NCI-H2081 (cell line): ENCODE results near the gene SV2C.

Experiments used
- DNase-seq, 2 experiments: peaks; one replicate each; lab custom pipeline; 2025; lab: John Stamatoyannopoulos, UW

SV2C gene

DNA sequence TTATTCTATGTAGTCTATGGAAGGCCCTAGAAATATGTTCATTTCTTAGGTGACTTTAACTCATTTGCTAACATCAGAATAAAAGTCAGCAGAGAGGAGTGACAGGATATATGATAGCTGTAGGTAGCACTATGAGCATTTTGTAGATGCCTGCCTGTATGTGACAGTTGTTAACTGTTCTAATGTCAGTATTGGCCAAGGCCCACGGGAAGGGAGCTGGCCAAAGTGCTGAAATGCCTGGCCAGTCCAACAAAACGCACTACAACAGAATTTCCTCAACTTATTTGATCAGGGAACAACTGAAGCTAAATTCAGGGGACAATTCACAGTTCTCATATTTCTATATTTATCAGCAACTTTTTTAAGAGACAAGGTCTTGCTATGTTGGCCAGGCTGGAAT lies 20.8 kb downstream of the SV2C start:
- DNase-seq = no peak

DNA sequence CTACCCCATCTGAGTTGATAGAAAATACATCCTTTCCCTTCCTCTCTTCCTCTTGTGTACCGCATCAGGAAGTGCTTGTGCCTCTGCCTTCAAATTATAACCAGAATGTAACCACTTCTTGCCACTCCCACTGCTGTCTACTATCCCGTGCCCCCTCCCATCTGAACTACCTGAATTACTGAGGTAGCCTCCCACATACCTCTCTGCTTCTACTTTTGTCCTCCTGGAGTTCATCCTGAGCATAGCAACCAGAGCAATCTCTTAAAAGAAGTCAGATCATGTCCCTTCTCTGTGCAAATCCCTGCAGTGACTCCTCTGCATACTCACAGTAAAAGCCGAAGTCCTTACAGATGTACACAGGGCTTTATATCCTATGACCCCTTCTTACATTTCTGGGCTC lies 23.0 kb downstream of the SV2C start:
- no peak for DNase-seq

DNA sequence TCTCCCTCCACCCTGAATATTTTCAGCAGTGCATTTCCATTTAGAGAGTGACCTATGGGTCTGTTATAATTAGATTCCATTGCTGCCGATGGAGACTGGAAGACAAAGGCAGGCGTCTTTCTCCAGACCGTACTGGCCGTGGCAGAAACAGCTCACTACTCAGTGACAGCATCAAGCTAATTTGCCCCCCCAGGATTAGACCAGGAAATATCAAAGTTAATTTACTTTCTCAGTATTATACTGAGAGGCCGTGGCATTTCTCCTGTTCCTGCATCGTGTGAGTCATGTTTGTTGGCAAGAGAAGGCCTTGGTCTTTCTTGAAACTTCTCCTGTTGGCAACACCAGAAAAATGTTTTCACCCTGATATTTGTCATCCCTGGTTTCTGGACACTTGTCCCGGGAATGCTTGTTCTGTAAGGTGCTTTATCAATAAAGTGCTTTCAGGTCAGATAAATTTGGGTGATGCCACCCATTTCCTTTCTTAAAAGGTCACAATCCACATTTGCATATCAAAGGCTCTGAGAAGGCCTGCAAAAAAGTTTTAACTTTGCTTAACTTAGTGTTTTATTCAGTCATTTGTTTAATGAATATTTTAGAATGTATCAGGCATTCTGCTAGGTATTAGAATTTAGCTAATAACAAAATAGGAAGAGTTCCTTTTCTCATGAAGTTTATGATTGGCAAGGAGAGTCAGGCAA lies 28.4 kb downstream of the SV2C start:
- no peak for DNase-seq

DNA sequence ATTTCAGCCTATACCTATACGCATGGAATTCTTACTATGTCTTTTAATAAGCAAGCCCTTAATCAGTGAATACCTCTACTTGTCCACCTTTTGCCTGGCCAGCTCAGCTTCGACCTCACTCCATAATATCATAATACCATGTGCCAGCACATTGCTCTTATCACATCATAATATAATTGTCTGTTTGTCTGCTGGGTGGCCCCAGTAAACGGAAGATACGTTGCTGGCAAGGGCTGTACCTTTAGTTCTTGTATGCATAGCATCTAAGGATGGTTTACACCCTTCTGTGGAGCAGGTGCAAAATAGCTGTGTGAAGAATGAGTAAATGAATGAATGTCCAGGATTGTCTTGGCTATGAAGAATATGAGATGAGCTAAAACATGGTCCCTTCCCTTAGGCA lies 29.9 kb downstream of the SV2C start:
- no peak for DNase-seq

DNA sequence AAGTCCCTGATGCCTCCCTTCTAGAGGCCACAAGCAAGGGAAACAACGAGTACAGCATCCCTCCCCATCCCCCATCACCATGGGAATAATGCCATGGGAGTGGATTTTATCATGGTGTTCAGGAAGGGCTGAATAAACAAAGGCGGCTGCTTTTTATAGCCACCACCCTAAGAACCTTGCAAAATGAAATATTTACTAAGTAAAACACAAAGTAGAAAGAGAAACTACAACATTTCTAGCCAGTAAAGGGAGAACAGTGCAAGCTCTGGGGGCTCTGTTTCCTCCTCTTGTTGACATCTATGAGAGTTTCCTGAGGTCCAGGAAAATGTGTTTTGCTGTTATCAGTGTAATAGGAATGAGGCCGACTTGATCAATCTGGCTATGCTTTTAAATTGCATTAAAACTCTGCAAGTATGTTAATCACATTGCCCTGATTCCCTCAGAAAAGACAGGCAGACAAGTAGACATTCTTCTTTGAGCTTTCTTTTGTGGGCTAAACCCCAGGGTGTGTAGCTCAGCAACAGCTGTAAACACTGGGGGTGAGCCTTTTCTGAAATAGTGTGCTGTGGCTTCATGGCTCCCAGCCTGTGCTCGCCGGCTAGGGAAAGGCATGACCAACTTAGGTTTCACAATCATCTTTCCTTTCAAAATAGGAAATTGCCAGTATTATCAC lies 31.1 kb downstream of the SV2C start:
- no peak for DNase-seq

DNA sequence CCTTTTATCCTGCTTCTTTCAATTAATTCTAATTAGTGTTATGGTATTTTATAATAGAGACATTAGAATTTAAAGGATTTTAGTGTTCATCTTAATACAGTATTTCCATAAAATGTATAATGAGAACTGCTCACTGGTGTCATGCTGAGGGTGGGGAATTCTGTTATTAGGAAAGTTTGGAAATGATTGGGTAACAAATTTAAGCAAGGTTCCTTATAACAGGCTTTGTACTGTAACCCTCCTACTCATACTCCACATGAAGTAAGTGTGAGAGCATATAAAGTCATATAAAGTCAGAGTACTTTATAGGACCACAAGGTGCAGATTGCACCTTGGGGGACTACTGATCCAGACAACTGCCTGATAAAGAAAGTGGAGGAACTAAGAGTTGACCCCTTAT lies 42.2 kb downstream of the SV2C start:
- no peak for DNase-seq

DNA sequence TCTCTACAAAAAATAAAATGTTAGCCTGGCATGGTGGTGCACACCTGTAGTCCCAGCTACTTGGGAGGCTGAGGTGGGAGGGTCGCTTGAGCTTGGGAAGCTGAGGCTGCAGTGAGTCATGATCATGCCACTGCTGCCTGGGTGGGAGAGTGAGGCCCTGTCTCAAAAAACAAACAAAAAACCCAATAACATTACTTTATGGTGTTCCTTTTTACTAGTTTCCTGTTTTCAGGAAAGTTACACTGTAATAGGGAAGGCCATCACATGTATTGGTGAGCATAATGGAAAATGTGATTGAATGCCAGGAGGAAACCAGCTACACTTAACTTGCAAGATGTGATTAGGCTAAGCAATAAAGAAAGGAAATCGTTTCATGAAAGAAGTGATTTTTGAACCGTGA lies 42.7 kb downstream of the SV2C start:
- DNase-seq = no peak

DNA sequence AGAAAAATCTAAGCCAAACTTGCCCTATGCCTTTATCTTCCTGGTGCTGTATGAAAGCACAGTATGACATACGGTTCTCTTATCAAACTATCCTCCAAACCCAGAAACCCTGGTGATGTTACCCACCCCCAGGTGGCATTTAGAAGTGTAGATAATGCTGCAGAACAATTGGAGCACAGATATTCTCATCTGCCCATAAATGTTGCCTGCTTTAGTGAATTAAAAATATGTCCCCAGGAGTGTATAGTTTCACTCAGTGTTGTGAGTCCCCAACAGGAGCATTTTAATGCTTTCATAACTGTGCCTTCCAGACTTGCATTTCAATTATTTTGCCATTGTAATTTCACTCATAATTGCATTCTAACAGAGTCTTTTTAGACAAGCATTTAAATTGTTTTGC lies 50.8 kb downstream of the SV2C start:
- no peak for DNase-seq

DNA sequence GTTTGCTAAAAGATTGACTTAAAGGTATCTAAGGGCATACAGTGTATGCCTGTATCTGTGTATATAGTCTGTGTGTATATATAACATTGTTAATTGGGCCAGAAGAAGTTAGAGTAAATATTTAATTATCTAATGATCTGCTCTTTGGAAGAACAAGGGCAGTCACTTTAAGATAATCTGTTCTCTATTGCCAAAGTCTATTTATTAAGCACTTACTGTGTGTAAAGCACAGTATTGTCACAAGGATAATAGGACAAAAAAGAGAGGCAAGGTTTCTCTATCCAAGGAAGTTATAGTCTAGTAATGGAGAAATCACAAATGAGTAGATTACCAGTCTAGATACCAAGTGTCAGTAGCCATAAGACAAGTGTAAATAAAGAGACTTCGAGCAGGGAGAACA lies 51.5 kb downstream of the SV2C start:
- DNase-seq = no peak

DNA sequence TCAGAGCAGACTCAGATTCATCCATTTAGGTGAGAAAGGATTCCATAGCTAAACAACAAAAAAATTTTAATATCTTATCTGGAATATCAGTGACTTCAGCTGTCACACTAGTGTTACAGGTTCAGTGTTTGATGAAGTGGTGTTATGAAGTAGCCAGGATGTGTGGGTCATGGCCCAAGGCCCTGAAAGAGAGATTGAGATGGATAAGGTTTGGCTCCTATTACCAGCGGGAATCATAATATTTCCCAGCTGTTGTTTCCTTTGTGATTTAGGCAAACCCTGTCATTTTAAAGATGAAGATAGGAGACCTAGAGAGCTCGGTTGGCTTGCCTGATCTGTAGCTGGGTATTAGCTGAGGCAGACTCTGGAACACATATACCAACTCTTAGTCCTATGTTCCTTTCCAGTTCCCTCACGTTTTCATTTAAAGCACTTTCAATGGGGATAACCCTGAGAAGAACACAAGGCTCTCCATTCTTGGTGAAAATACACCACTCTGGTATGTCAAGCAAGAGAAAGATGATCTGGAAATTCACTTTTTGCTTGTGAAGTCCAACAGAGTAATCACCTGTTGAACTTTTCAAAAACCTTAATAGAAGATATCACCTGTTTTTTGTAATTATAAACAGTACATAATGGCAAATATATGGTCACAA lies 54.8 kb downstream of the SV2C start:
- DNase-seq = no peak

DNA sequence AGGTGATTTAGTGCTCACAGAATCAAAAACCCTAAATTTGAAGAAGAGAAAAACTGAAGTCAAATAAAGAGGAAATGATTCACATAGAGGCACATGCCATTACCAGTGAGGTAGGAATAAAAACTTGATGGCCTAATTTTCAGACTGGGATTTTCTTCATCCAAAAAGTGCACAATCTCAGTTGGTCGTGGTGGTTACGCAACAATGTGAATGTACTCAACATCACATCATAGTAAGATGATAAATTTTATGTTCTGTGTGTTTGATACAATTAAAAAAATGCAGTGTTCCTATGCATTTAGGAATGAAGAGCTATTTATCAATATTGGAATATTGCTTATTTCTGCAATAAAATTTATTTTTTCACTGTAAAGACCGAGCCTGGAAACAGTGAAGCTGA lies 60.7 kb downstream of the SV2C start:
- no peak for DNase-seq

DNA sequence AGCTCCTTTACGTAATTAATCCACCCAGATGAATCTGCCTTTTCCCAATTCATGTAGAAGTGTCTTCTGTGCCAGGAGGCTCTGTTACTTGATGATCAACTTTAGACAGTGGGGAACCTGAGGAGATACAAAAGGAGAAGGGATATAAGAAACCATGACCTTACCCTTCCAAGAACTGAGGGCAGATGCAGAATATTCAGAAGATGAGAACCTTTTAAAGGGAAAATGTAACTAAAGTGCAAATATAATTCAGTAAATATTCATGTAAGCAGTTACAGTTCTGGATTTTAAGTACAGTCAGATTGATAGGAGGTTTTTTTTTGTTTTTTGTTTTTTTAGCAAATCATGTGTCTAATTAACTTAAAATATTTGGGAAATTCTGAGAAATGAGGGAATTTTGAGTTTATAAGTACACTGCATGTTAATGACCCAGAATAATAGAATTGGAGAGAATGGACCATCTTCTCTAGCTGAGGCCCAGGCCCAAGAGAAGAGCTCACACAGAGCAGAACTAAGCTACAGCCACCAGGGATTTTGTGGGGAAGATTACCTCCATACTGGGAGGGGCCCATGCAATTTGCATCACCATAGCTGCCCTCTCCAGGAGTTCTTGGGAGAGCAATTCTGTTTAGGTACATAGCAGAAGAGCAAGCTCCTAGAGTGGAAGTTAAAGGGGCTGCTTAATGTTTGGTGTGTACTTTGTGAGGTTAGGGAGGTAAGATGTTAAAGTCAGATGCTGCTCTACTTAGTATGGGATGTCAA lies 61.5 kb downstream of the SV2C start:
- no peak for DNase-seq

DNA sequence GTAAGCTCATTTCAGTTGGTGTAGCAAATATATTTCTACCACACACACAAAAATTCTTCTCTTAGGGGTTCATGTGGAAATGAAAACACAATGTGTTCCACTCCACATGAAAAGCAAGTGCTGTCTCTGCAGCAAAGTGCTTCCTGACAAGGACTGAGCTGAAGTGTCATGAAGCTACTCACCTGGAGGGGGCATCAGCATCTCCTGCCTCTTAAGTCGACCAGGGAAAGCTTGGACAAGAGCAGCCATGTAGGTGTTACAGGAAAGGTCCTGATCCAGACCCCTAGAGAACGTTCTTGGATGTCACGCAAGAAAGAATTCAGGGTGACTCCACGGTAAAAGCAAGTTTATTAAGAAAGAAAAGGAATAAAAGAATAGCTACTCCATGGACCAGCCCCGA lies 62.8 kb downstream of the SV2C start:
- DNase-seq = no peak

DNA sequence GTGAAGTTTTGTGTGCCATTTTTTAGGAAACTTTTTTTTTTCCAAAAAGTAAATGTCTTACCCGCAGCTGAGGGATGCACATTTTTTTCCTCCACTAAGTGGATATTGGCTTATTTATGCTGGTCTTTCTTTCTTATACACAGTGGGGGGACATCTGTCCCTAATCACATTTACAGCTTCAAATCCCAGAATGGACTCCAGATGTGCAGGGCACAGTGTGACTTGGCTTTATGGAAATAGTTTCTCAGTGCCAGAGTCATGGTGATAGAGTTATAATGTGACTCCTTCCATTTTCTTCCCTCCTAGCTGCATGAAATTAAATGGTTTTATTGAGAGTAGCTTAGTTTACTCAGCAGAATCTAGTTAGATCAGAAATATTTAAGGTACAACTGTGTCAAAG lies 66.5 kb downstream of the SV2C start:
- no peak for DNase-seq

DNA sequence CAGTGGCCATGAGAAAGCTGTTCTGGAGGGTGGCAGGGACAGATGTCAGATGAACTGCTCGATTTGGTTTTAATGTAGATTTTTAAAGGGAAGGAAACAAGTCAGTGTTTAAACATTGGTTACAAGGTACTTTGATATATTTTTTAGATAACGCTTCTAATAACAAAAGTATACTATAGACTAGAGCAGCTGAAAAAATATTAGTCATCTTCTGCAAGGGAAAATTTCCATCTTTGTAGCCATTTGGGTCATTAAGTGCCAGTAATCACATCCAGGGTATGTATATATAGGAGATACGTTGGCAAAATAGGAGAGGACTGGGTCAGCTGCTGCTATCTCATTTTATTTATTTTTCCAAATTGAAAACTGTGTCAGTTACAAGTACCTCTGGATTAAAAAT lies 69.0 kb downstream of the SV2C start:
- no peak for DNase-seq

DNA sequence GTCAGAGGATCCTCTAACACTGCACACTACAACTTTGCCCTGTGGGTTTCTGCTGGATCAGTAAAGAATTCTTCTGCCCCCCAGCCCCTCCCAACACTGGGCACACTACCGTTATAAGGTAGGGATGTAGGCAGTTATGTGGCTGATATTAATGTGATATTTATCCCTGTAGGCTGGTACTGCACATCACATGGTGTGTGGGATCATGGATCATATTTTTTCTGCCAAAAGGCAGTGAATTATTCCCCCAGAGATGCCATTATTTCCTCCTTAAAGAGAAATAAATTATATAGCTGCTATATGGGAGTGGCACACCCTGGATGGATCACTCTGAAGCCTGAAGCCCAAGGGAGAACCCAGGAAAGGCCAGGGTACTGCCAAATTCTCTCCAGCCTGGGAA lies 69.5 kb downstream of the SV2C start:
- no peak for DNase-seq

DNA sequence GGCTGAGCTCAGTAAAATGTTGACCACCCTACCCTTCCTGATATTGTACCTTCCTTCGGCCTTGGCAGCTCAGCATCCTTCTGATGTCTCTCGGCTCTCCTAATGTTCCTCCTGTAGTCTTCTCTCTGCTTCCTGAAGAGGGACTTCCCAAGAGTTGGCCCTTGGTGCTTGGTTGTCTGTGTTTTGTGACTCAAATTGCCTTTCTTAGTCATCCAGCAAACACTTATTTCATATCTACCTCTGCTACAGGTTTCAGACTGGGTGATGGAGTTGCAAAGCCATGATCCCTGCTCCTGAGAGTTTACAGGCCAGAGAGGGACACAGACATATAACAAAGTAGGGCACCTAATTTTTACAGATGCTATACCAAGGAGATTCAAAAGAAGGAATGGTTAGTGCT lies 70.1 kb downstream of the SV2C start:
- DNase-seq = no peak

DNA sequence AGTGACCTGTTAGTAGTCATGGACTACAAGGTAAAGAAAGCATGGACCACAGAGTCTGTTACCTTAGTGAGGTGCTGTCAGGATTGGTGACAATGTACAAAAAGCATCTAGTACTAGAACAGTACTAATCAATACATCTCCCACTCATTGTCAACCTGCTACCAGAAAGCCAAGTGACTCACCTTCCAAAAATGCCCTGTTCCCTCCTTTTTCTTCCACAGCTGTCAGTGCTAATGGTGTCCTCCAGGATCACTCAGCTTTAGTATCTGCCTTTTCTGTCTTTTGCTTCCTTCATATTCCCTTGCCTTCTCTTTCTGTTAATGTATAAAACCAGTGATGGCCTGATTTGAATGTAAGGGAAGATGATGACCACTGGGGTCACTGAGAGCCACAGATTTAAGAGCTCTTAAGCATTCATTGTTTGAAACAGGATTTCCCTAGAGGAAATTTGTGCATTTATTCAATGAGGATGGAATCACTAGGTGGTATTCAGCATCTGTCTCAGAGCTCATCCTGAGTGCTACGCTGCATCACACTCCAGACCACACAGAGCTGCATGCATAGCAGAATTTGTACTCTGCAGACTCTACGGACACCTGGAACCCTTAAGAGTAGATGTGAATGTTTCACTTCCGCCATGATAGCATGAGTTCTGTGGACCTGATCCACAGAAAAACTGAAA lies 71.0 kb downstream of the SV2C start:
- DNase-seq = no peak

DNA sequence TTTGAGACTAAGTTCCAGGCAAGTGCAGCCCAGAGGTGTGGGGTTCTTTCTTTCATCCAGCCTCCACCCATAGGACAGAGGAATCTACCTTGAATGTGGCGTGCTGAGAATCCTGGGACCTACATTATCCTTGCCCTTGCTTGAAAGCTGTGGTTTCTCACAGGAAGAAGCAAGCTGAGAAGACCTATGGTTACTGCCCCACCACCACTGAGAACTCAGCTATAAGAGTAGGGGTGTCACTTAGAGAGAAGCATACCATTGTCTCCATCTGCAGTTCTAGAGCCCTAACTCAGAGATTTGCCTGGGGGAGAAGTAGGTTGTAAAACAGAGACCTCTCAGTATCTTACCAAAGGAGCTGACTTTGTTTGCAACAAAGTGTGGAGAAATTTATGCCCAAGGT lies 72.4 kb downstream of the SV2C start:
- no peak for DNase-seq

DNA sequence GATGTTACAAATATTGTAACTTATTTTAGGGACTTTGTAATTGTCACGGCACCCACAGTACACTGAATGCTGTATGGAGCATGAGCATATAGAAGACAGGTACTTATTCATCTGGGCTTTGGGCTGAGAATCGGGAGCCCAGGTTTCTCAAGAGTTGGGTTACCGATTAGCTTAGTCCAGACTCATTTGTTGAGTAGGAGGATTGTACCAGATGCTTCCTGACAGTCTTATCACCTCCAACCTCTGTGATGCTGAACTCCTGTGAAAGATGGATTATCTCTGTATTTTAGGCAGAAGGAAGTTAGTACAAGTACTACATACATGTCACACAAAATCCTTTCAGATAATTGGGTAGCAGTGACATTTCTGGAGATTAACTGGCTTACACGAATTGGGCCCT lies 79.2 kb downstream of the SV2C start:
- DNase-seq = no peak

DNA sequence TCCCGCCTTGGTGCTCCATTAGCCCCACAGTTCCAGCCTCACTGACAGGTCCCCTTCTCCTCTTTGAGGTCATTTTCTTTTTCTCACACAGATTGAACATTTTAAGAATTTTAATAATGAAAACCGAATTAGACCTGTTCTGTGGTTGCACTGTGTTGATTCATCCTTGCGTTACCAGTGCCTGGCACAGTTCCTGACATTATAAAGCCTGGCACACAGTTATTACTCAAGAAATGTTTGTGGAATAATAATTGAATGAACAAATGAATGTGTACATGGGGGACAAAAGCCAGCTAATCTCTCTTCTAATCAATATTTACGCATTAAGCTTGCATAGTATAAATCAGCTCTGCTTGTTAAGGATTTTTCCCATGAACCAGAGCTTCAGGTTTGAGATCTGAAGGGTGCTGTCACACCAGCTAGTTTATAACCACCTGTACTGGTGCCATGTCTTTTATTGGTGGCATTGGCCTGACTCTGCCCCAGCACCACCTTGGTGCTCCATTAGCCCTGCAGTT lies 80.0 kb downstream of the SV2C start:
- DNase-seq = no peak

DNA sequence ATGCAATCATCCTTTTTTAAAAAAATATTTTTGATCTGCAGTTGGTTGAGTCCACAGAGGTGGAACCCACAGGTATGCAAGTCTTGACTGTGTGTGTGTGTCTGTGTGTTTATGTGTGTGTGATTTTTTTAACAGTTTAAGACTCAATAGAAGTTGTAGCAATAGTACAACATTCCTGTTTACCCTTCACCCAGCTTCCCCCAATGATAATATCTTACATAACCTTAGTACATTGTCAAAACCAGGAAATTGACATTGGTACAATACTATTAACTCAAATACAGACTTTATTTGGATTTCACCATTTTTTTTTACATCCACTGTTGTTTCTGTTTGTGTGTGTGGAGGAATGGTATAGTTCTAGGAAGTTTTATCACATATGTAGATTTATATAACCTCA lies 81.8 kb downstream of the SV2C start:
- DNase-seq = no peak
